ENCODE results near the gene CNNM1. TPM values are rescaled to one million over a fixed set of nuclear protein-coding genes. Genes with fewer than 3 reads are reported as not detected.

The CNNM1 gene
- total RNA-seq, 3 donors from 2014 or later (not counting 1 experiment from before 2014, with no cell fraction given): not detected

GRCh38 chr10:99433378-99434020, 104.3 kb downstream of the CNNM1 start:
- Histone ChIP-seq H3K27me3 (ENCODE audit: control insufficient read depth, insufficient read depth, low read length) (no peaks in the 10 kb centered on the region), H3K9me3 (ENCODE audit: control insufficient read depth, insufficient read depth, low read length) (no peaks in the 10 kb centered on the region), H3K36me3 (ENCODE audit: control insufficient read depth, insufficient read depth, low read length) (no peaks in the 10 kb centered on the region), H3K4me3 (ENCODE audit: low read length) (no peak overlapping the region), H3K27ac (ENCODE audit: low read length) (no peak overlapping the region), H3K4me1 (ENCODE audit: control insufficient read depth, insufficient read depth, low read length) (peaks cover 16% of the 10 kb centered on the region)
- ATAC-seq (no peak), DNase-seq (no peak)
- WGBS (ENCODE audit: insufficient coverage): 0% methylated on average over 1 of the region's 1 CpG
- no peak for TF ChIP-seq CTCF (IDR thresholded peaks at IDR 0.05)
- no peaks in the 10 kb centered on the region for H3K36me3 Mint-ChIP-seq
- H3K27ac Mint-ChIP-seq: no peak overlapping the region
- intact Hi-C loops (cut with micrococcal nuclease): no loop called here
- H3K27me3 Mint-ChIP-seq (ENCODE audit: low read depth in 2 of 2): no peaks in the 10 kb centered on the region
- no peak overlapping the region for H3K4me3 Mint-ChIP-seq
- H3K4me1 Mint-ChIP-seq: peaks cover 41 to 44% of the 10 kb centered on the region in 2 donors
- H3K9me3 Mint-ChIP-seq: no peaks in the 10 kb centered on the region

GRCh38 chr10:99435986-99436638, 107.0 kb downstream of the CNNM1 start:
- no peak overlapping the region for H3K4me3 ChIP-seq (ENCODE audit: low read length)
- DNase-seq (peak in 1 of 2 donors; percentile 64), ATAC-seq (peak; percentile 55 to 77 (median 67))
- 48% methylated on average over 2 of the region's 5 CpGs for whole genome bisulfite sequencing (ENCODE audit: insufficient coverage)
- Mint-ChIP-seq H3K9me3 (no peaks in the 10 kb centered on the region), H3K36me3 (no peaks in the 10 kb centered on the region), H3K4me3 (no peak overlapping the region), H3K27me3 (ENCODE audit: low read depth in 2 of 2) (no peaks in the 10 kb centered on the region), H3K27ac (no peak overlapping the region), H3K4me1 (peaks cover 17 to 19% of the 10 kb centered on the region in 2 donors)
- intact Hi-C loops (cut with micrococcal nuclease): loop anchor here (5.0 kb wide), 1 partner anchor 176 kb away; no protein-coding TSS in a partner anchor
- no peaks in the 10 kb centered on the region for H3K27me3 ChIP-seq (ENCODE audit: control insufficient read depth, insufficient read depth, low read length)
- H3K4me1 ChIP-seq (ENCODE audit: control insufficient read depth, insufficient read depth, low read length): peaks cover 5% of the 10 kb centered on the region
- H3K36me3 ChIP-seq (ENCODE audit: control insufficient read depth, insufficient read depth, low read length): no peaks in the 10 kb centered on the region
- H3K9me3 ChIP-seq (ENCODE audit: control insufficient read depth, insufficient read depth, low read length): no peaks in the 10 kb centered on the region
- no peak overlapping the region for H3K27ac ChIP-seq (ENCODE audit: low read length)
- peak; percentile 70 for TF ChIP-seq CTCF (IDR thresholded peaks at IDR 0.05)

- WGBS (ENCODE audit: insufficient coverage): 95% methylated on average over 2 of the region's 2 CpGs
- no peak for TF ChIP-seq CTCF (IDR thresholded peaks at IDR 0.05)
- H3K9me3 Mint-ChIP-seq: no peaks in the 10 kb centered on the region
- ATAC-seq (no peak), DNase-seq (no peak)
- H3K36me3 ChIP-seq (ENCODE audit: control insufficient read depth, insufficient read depth, low read length): no peaks in the 10 kb centered on the region
- H3K36me3 Mint-ChIP-seq: no peaks in the 10 kb centered on the region
- H3K27ac Mint-ChIP-seq: no peak overlapping the region
- H3K4me1 ChIP-seq (ENCODE audit: control insufficient read depth, insufficient read depth, low read length): no peaks in the 10 kb centered on the region
- H3K4me1 Mint-ChIP-seq: peaks cover 1 to 4% of the 10 kb centered on the region in 2 donors
- no peaks in the 10 kb centered on the region for H3K27me3 Mint-ChIP-seq (ENCODE audit: low read depth in 2 of 2)
- no peak overlapping the region for H3K4me3 Mint-ChIP-seq
- H3K27ac ChIP-seq (ENCODE audit: low read length): no peak overlapping the region
- intact Hi-C loops (cut with micrococcal nuclease): loop anchor here (5.0 kb wide), 1 partner anchor 173 kb away; no protein-coding TSS in a partner anchor
- H3K9me3 ChIP-seq (ENCODE audit: control insufficient read depth, insufficient read depth, low read length): no peaks in the 10 kb centered on the region
- H3K27me3 ChIP-seq (ENCODE audit: control insufficient read depth, insufficient read depth, low read length): no peaks in the 10 kb centered on the region
- no peak overlapping the region for H3K4me3 ChIP-seq (ENCODE audit: low read length)
These were observed 109.7 kb downstream of the CNNM1 start for GRCh38 chr10:99438890-99439289.

Data from natural killer cell (primary cell).